HCT116 (cell line): ENCODE measurements around the gene ARHGAP11B.
"Not testable (repeated sequence)": the region's sequence is repeated elsewhere in the genome, so short reads cannot be mapped to it uniquely, and the experiment has no call there.

Experiments used
- CTCF ChIP-seq, 3 experiments: fragments of 200-600 bp in 1 of 3; sonication (generic) in 1 of 3; IDR thresholded peaks in 2 of 3; conservative IDR thresholded peaks in 1 of 3; 2 replicates each; pipeline ENCODE4 v1.5.1; 2012 to 2017; ENCODE audit warnings: low read depth in 2 of 3, low read length in 2 of 3, antibody characterized with exemption in 1 of 3, borderline replicate concordance in 1 of 3, control low read depth in 1 of 3, mild to moderate bottlenecking in 1 of 3, mixed read lengths in 1 of 3, mixed run types in 1 of 3, moderate library complexity in 1 of 3; ENCODE audit not compliant: insufficient read depth in 1 of 3
- EZH2 ChIP-seq: fragments of 200-600 bp; sonication (generic); IDR thresholded peaks from 2 replicates; pipeline ENCODE4 v1.6.1; 2017; ENCODE audit warnings: antibody characterized with exemption, mixed run types
- MAX ChIP-seq: IDR thresholded peaks from 2 replicates; pipeline ENCODE4 v1.6.1; 2012
- POLR2A ChIP-seq: IDR thresholded peaks from 2 replicates; pipeline ENCODE4 v1.7.0; 2011; ENCODE audit warnings: borderline replicate concordance; ENCODE audit not compliant: insufficient read depth, insufficient read length; ENCODE audit errors: extremely low read depth
- RAD21 ChIP-seq: IDR thresholded peaks from 2 replicates; pipeline ENCODE4 v1.6.1; 2012; ENCODE audit warnings: low read depth, mild to moderate bottlenecking
- SP1 ChIP-seq: IDR thresholded peaks from 2 replicates; pipeline ENCODE4 v1.6.1; 2012; ENCODE audit warnings: low read depth

GRCh38 chr15:30686651-30687050 is 60.7 kb downstream of the ARHGAP11B start:
- TF ChIP-seq EZH2; CTCF (IDR thresholded peaks at IDR 0.05 in 2 of 3, conservative IDR thresholded peaks at IDR 0.05 in 1 of 3; ENCODE audit: borderline replicate concordance in 1 of 3, insufficient read depth in 1 of 3, low read depth in 2 of 3, low read length in 2 of 3); SP1; MAX; RAD21; POLR2A: not testable (repeated sequence)
